ENCODE measurements around the gene FFAR4.

DNA sequence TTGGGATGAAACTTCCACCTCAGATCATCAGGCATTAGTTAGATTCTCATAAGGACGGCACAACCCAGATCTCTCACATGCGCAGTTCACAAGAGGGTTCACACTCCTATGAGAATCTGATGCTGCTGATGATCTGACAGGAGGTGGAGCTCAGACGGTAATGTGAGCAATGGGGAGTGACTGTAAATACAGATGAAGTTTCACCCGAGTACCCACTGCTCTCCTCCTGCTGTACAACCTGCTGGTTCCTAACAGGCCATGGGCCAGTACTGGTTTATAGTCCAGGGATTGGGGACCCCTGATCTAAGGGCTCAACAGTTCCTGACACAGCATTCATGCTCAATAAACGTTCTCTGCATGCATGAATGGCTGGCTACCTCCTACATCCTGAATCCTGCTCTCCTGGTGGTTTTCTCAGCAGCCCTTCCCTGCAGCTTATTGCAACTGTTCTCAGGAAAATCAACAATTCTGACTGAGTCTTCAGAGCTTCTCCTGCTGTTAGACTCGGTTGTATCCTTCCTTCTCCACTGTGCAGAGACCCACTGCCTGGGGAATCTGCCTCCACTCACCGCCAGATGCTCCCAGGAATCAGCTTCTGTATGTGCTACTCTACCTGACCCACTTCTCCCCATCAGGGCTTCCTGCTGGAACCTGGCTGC lies 63.3 kb downstream of the FFAR4 start:
- TF ChIP-seq, protein P1, sequence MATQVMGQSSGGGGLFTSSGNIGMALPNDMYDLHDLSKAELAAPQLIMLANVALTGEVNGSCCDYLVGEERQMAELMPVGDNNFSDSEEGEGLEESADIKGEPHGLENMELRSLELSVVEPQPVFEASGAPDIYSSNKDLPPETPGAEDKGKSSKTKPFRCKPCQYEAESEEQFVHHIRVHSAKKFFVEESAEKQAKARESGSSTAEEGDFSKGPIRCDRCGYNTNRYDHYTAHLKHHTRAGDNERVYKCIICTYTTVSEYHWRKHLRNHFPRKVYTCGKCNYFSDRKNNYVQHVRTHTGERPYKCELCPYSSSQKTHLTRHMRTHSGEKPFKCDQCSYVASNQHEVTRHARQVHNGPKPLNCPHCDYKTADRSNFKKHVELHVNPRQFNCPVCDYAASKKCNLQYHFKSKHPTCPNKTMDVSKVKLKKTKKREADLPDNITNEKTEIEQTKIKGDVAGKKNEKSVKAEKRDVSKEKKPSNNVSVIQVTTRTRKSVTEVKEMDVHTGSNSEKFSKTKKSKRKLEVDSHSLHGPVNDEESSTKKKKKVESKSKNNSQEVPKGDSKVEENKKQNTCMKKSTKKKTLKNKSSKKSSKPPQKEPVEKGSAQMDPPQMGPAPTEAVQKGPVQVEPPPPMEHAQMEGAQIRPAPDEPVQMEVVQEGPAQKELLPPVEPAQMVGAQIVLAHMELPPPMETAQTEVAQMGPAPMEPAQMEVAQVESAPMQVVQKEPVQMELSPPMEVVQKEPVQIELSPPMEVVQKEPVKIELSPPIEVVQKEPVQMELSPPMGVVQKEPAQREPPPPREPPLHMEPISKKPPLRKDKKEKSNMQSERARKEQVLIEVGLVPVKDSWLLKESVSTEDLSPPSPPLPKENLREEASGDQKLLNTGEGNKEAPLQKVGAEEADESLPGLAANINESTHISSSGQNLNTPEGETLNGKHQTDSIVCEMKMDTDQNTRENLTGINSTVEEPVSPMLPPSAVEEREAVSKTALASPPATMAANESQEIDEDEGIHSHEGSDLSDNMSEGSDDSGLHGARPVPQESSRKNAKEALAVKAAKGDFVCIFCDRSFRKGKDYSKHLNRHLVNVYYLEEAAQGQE (IDR thresholded peaks at IDR 0.05; ENCODE audit: insufficient read depth in 1 of 2, low read depth in 2 of 2, low read length in 1 of 2): no peak
- TF ChIP-seq, protein P2, sequence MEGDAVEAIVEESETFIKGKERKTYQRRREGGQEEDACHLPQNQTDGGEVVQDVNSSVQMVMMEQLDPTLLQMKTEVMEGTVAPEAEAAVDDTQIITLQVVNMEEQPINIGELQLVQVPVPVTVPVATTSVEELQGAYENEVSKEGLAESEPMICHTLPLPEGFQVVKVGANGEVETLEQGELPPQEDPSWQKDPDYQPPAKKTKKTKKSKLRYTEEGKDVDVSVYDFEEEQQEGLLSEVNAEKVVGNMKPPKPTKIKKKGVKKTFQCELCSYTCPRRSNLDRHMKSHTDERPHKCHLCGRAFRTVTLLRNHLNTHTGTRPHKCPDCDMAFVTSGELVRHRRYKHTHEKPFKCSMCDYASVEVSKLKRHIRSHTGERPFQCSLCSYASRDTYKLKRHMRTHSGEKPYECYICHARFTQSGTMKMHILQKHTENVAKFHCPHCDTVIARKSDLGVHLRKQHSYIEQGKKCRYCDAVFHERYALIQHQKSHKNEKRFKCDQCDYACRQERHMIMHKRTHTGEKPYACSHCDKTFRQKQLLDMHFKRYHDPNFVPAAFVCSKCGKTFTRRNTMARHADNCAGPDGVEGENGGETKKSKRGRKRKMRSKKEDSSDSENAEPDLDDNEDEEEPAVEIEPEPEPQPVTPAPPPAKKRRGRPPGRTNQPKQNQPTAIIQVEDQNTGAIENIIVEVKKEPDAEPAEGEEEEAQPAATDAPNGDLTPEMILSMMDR (IDR thresholded peaks at IDR 0.05): no peak
- TF ChIP-seq POLR2AphosphoS5 (IDR thresholded peaks at IDR 0.05; ENCODE audit: low read depth, low read length) (no peak), SIN3A (IDR thresholded peaks at IDR 0.05; ENCODE audit: borderline replicate concordance, insufficient read depth, low read depth, low read length) (no peak)

Data from Panc1 (cell line).